MG63 (cell line): Measurements from ENCODE around the gene LRPAP1. TPM values are rescaled to one million over a fixed set of nuclear protein-coding genes. Genes with fewer than 3 reads are reported as not detected.

Experiments used
- total RNA-seq: library from RNA; depleted of rRNA; stranded (reverse); fragments of >200 nt; shearing (Covaris generic); gene quantifications from 2 replicates; pipeline ENCODE4 v1.2.3, GENCODE V29; 2014; ENCODE audit warnings: low replicate concordance; rRNA removed

The LRPAP1 gene
- total RNA-seq, 1 experiment from 2014 or later, result 181 TPM

Other genes with a start within 250 kb of the LRPAP1 start
- 9.8 and 21.4 TPM in 2 replicates for gene RGS12, start 239.4 kb downstream of the LRPAP1 start, total RNA-seq
- 0.53 TPM in 1 of 2 replicates, not detected in the other for gene HGFAC, start 90.5 kb downstream of the LRPAP1 start, total RNA-seq
- gene DOK7, start 69.1 kb downstream of the LRPAP1 start, total RNA-seq, result 7.1 and 9.6 TPM in 2 replicates
- 2.3 and 7.8 TPM in 2 replicates for gene ADRA2C, start 234.0 kb upstream of the LRPAP1 start, total RNA-seq